Stimulated activated CD4-positive, alpha-beta T cell treated with anti-CD3 and anti-CD28 coated beads, Interleukin-12 subunit alpha, Interleukin-12 subunit beta, amount 100 ng/mL, for 4 hours (primary cell): ENCODE data around the gene PCMT1.
"Not testable (repeated sequence)": the region's sequence is repeated elsewhere in the genome, so short reads cannot be mapped to it uniquely, and the experiment has no call there.

Experiments
- DNase-seq: peaks from one replicate; pipeline ENCODE4 v3.0.0-alpha.2; 2020

Gene PCMT1

DNA sequence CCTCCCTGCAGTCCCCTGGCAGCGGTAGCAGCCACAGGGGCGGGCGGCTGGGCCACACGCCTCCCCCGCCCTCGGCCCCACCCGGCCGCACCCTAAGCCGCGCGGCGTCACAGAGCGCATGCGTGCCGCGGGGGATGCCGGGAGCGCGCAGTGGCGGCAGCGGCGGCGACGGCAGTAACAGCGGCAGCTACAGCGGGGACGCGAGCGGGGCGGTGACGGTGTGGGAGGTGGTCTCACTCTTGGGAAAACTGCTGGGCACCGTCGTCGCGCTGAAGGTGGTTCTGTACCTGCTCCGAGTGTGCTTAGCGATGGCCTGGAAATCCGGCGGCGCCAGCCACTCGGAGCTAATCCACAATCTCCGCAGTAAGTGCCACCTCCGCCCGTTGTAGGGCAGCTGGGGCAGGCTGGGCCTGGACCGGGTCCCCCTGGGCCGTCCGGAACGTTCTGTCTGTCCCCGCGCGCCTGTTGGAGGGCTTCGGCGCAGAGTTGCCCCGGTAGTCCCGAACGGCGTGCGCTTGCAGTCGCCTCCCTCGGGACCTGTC, at the start of gene PCMT1:
Gene PCMT1, plus strand, starts transcription at position 148 of the 542 bp plus-strand sequence. Its CDS starts 161 bp downstream, at position 309.
- peak; percentile 86 for DNase-seq

DNA sequence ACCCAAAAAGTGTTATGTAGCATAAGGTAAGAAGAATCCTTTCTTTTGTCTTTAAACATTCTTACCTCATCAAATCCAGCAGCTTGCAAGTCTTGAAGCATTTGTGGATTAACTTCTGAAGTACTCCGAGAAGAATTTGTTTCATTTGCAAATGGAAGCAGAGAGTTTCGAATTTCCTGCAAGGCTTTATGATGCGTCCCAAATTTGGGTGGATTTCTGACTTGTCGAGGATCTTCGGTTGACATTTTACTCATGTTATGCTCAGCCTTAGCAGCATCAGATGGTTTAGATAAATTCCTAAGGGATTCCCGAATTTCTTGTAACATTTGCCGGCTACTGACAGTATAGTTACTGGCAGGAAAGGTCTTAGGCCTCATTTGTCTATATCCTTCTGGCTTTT, 47.8 kb upstream of the PCMT1 start:
- DNase-seq = no peak

DNA sequence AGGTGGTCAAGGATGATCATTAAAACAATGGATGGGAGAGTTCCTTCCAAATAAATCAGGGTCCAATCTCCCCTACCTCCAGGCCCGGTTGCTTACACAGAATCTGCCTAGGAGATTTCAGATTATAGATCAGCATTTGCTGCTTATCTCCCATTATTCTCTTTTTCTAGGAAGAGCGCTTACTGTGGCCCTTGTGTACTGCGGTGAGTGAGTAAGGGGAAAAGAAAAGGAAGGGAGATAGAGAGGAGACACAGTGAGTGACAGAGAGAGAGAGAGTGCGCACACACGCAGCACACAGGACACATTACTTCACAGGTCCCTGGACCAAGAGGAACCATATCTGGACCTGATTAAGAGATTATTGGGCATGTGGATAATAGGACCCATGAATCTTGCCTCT, 37.8 kb upstream of the PCMT1 start:
- DNase-seq = no peak

DNA sequence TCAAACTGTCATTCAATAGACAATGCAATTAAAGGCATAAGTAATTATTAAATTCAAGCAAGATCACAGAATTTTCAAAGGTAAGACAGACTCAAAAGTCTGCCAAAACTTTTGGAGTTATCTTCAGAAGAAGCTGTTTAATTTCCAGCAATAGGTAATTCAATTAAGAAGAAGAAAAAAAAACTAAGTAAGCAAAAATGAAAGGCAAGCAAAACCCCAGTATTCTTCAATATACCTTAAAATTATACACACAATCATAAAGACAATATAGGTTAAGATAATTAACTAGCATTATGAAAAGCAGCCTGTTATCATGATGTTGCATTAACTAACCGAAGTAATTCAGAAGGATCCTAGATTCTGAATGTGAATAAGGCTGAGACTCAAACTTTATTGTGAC, 35.1 kb upstream of the PCMT1 start:
- DNase-seq = no peak

DNA sequence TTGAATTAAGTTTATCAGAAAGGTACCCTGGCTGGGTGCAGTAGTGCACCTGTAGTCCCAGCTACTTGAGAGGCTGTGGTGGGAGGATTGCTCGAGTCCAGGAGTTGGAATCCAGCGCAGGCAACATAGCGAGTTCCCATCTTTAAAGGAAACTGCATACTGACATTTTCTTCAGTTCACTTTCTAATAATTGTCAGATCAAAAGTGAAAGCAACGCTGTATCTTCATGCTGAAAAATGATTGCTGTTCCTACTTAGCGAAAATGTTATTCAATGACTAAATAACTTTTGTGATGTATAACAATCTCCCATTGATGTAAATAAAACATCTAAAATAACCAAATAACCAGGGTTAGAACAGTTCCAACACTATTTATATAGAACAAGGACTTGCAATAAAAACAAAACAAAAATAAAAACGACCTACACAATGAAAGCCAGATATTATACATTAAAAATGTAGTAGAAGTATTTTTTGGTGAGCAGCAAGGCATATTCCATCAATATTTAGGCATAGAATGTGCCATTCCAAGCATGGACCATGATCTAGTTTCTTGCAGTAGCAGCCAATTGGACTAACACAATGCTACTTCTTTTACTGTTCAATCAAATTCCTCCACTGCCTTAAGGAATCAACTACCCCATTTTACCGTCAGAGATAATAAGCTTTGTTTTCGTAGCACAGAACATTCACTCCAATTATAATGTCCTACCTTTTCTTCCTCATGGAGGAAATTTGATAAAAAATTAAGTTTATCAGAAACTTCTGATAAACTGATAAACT, 33.2 kb upstream of the PCMT1 start:
- no peak for DNase-seq

DNA sequence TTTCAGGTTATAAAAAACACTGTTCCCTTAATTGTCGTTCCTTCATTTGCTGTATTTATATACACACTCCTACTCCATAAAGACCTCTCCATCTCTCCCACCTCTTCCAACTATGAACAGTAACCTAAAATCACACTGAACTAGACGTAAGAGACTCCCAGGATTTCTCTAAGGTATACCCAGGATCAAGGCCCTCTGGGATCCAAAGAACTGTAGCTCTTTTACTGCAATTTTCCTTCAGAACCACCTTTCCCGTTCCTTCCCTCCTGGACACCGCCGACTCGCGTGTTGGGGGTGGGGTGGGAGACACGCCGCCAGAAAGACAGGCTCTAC, 32.3 kb upstream of the PCMT1 start:
- DNase-seq = no peak

DNA sequence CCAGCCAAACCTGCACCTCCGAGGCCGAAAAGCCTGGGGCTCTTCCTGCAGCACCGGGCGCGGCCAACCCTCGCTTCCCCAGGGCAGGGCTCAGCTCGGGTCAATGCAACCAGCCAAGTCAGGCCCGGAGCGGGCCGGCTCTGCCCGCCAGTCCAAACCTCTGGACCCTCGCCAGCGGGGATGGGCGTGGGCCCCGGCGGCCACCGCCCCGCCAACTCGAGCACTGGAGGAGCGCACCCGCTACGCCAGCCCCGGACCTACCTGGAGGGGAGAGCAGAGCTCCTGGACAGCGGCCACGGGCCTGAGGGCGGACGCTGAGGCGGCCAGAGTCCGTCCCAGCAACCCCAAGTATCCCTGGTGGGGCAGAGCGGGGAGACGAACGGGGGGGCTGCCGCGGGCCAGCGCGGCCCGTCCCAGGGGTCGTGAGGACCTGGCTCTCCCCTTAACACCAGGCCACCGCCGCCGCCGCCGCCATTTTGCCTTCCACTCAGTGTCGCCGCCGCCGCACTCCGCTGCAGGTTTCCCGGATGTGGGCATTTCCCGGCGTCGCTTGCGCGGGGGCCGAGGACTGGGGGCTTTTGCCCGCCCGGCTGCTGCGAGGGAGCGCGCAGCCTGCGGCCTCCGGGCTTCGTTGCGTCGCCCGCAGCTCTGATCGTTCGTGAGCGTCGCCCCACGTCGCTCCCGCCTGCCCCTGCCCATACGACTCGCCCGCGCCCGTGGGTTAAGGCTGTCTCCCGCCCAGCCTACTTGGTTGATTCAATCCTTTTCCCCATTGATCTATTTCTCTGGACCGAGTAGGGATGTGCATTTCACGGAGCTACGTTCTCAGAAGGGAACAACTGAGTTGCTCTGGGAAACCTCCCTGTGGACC, 31.7 kb upstream of the PCMT1 start, which contains the start of gene LATS1:
Gene LATS1, minus strand, starts transcription at position 514 of the 871 bp plus-strand sequence. CDS start 15,975 bp downstream, outside the sequence.
- DNase-seq = peak; percentile 90

DNA sequence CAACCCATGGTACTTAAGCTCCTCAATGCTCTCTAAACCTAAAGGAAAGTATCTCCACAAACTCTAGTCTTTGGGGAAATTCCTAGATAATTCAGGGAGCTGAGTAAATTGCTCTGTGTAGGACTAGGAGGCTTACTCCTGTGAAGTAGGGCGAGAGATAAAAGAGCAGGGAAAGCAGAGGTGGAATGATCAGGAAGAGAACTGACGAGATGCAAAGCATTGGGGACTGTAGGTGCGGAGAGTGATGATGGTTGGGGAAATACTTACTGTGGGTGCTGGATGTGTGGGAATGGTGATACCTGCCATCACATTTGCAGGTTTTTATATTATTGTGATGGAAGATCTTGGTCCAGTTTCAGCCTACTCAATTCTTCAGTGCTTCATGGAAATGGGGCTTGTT, 30.0 kb upstream of the PCMT1 start:
- no peak for DNase-seq

DNA sequence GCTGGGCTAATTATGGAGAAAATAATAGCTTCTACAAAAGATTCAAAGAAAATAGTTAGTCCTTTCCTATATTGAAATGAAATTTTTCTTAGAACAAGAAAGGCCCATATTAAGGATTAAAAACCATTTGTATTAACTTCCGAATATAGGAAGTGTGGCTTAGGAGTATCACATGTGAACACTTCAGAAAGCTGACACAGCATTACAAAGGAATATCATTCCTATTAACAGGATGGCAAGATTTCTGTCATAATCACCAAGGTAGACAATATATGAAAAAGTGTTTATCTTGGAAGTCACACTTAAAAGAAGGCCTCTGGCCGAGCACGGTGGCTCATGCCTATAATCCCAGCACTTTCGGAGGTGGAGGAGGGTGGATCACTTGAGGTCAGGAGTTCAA, 26.3 kb upstream of the PCMT1 start:
- no peak for DNase-seq

DNA sequence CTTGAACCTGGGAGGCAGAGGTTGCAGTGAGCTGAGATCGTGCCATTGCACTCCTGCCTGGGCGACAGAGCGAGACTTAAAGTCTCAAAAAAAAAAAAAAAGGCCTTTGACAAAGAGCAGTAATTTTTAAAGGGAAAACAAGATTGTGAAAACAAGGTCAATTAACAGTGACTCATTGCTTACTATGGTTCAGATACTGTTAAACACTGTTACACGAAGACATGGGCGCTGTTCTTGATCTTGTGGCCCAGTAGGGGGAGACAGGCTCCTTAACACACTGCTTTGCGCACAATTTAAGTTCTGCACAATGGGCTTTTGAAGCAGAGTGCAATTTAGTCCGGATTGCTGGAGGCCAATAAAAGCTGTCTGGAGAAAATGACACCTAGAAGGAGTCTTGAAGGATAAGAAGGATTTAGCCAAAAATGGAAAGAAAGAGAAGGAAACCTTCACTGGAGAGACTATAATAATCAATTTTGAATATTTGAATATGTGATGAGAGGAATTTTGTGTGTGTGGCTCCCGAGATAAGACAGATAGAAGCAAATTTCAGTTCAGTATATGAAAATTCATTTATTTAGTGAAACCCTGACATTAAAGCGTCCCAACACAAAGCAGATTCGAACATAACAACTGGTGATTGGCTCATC, 25.6 kb upstream of the PCMT1 start:
- DNase-seq = no peak

DNA sequence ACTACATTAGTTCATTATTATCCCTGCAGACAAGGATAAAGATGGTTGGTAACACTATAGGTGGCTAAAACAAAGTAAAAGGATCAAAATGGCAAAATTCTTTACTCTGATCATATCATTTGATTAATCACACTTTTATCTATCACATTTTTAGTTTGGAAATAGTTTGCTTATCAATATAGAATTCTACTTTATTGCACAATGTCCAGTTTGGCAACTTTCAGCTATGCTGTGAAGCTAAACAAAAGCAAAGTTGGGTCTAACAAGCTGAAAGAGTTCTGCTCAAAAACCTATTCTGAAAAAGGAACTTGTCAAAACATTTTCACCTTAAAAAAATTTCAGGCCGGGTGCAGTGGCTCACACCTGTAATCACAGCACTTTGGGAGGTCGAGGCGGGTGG, 23.8 kb upstream of the PCMT1 start:
- no peak for DNase-seq

DNA sequence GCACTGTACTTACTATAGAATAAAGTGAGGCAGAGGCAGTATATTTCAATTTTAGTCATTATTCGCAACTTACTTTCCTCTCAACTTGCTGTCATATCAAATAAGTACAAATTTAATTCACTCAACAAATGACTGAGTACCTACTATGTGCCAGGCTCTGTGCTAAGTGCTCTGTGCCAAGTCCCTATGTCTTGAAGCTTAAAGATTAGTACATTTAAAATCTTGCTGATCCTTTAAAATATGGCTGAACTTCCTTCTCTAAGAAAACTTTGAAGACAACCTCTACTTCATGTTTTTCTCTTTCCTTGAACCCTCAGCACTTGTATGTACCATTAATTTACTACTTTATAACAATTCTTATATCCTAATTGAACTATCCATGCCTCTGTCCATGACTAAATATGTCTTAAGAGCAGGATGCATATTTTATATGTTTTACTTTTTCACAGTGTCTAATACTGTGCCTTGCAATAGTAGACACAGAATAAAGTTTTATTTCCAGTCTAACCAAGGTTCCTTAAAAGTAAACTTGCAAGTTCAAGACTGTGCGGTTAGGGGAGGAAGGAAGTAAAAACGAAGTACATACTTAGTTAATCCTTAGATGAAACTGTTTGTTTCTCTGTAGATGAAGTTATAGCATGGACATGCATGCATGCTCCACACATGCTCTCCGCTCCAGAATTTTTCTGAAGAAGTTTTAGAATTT, 21.6 kb upstream of the PCMT1 start:
- DNase-seq = no peak

DNA sequence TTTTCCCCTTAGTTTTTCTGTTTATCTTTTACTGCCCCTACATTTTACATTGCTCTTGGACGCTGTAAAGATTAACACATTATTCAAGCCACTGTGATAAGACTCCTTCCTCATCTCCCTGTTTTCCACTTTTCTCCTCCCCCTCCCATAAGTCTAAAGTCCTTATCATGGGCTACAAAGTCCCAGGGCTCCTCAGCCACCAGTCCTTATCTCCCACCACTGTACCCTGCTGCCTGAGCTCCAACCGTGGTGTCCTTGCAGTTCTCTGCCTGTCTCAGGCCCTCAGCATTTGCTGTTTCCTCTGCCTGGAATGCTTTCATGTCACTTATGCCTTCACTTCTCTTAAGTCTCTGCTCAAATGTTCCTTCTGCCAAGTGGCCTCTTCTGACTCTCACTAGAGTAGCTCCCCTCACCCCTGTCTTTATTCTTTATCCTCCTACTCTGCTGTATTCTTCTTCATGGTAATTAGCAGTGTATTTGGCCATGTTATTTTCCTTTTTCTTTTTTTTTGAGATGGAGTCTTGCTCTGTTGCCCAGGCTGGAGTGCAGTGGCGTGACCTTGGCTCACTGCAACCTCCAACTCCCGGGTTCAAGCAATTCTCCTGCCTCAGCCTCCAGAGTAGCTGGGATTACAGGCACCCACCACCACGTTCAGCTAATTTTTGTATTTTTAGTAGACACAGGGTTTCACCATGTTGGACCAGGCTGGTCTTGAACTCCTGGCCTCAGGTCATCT, 20.9 kb upstream of the PCMT1 start:
- no peak for DNase-seq

DNA sequence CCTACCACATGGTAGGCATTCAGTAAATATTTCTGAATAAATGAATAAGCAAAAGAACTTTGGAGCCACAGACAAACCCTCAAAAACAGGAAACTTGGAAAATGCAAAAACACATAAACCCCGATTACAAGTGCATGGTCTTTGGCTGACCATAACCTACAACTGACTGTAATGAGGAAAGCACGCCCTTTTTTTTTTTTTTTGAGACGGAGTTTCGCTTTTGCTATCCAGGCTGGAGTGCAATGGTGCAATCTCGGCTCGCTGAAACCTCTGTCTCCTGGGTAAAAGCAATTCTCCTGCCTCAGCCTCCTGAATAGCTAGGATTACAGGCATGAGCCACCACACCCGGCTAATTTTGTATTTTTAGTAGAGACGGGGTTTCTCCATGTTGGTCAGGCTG, 19.7 kb upstream of the PCMT1 start:
- no peak for DNase-seq

DNA sequence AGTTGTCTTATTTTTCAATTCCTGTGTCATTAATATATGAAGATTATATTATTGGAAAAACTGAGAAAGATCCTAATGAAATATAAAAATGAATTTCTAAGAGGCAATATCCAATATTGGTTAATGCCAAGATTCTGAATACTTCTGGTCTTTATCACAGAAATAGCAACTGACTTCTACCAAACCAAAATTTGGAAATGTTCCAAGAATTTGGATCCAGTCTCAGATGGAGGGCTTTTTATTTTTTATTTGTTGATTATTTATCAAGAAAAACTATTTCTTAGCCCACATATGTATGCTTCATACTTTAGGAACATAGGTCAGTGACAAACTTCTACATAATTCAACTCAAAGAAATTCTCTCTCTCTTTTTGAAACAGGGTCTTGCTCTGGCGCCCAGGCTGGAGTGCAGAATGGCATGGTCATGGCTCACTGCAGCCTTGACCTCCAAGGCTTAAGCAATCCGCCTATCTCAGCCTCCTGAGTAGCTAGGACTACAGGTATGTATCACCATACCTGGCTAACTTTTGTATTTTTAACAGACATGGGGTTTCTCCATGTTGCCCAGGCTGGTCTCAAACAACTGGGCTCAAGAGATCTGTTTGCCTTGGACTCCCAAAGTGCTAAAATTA, 16.3 kb upstream of the PCMT1 start:
- no peak for DNase-seq

DNA sequence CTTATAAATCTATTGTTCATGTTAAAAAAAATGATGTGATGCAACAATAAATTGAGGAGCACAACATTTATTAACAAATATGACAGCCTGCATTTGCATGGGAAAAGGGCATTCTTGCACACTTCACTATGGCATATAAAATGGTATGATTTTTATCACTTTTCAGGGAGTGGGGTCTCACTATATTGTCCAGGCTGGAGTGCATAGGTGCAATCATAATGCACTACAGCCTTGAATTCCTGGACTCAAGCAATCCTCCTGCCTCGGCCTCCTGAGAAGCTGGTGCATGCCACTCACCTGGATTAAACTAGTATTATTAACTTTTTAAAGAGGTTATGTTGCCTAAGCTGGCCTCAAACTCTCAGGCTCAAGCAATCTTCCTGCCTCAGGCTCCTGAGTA, 14.6 kb upstream of the PCMT1 start:
- DNase-seq = no peak

DNA sequence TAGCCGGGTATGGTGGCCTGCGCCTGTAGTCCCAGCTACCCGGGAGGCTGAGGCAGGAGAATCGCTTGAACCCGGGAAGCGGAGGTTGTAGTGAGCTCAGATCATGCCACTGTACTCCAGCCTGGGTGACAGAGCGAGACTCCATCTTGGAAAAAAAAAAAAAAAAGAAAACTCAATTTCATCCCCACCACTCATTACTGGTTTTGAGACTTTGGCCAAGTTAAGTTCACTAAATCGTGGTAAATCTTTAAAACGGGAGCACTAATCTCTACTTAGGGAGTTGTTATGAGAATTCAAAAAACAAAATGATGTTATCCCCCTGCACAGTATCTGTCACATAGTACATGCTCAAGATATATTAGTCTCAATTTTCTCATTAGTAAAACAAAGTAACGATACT, 4.3 kb upstream of the PCMT1 start:
- DNase-seq = not testable (repeated sequence)

DNA sequence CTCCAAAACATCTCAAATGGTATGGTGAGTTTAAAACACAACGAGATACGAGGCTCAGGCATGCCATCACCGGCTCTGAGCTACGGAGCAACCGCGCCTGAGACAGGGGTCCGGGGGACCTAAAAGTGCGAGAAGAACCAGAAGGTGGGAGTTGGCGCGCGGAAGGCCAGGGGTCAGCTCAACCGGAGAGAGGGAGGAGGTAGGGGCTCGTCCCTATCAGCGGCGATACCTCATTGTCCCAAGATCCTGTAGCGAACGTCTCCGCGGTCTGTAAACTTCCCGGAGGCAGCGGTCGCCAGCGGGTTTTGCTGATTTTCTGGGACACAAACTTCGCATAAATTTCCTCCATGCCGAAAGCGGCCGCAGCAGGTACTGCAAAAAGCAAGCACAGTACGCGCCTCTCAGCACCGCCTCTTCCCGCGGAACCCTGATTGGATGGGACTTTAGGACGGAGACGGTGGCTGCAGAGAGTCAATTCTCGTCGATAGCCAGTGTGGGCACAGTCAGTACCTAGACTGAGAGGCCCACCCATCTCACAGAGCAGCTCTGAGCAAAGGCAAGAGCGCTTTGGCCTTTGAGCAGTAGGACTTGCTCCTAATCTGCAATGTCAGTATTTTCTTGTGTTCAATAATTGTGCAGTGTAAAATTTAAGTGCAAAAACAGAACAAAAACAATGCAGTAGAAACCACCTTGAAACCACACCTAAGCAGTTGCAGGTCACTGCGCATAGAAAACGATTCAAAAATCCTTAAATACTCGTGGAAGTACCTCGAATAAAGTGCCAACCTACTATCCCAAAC, 3.2 kb upstream of the PCMT1 start, which contains the start of gene NUP43:
Gene NUP43, minus strand, starts transcription at position 383 of the 800 bp plus-strand sequence. Its CDS starts 34 bp downstream, at position 349.
- DNase-seq = peak; percentile 92

DNA sequence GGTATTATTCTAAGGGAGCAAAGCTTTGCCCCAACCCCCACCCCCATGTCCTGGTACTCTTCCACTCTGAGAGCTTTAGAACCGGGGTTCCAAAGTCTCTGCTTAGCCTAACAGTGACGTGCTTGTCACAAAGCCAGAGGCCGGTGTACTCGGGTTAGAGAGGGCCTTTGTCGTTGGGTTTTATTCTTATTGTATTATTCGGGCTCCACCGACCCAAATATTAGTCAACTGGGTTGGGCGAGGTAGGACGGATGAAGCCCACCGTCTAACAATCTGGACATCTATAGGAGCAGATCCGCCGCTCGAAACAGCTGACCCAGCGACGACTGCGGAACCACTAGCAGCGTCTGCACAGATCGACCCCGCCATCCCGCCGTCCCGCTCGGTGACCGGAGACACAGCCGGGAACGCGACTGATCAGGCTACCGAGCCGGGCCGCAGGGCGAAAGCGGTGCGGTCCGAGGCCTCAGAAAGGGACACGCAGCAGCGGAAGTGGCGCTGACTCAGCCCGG, 403 bp upstream of the PCMT1 start:
- not testable (repeated sequence) for DNase-seq

DNA sequence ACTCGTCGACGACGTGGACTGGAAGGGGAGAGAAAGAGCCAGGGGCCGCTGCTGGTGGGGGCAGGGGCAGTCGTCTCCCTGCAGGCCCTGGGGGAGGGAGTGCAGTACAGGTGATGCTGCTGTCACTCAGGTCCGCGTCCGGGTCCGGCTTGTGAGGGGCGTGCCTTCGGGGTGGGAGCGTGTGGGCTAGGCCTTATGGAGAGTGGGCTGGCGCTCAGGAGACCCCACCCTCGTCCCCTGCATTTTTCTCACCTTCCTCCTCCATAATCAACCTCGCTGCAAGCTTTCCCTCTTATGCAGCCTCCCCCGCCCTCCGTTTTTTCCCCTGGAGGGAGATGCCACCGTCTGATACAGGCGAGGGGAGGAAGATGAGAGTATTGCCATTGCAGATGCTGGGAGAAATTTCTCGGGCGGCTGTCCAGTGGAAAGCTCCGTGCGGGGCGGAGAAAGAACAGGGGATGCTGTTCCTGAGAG, 632 bp downstream of the PCMT1 start:
- DNase-seq = peak; percentile 55
